CD4-positive, CD25-positive, alpha-beta regulatory T cell (primary cell): ENCODE measurements around the gene DCBLD2. TPM values are rescaled to one million over a fixed set of nuclear protein-coding genes. Genes with fewer than 3 reads are reported as not detected.
"Not testable (repeated sequence)": the region's sequence is repeated elsewhere in the genome, so short reads cannot be mapped to it uniquely, and the experiment has no call there.

Experiments used
- ATAC-seq, 2 donors: fragments of 150-1000 bp; cut with Tn5 transposase; one replicate each; pipeline ENCODE4 v1.10.0; 2021; ENCODE audit warnings: low read depth in 2 of 2, moderate number of reproducible peaks in 2 of 2, moderate library complexity in 1 of 2
- DNase-seq, 3 donors: peaks; one replicate each; pipeline versions ENCODE4 v3.0.0 to v3.0.0-alpha.2; 2012 to 2022; ENCODE audit warnings: mixed read lengths in 1 of 3
- H3K27ac ChIP-seq: one replicate; pipeline ENCODE4 v1.7.0; 2013; ENCODE audit warnings: mild to moderate bottlenecking, low read length; ENCODE audit not compliant: insufficient read depth, poor library complexity, severe bottlenecking
- H3K27me3 ChIP-seq: one replicate; pipeline ENCODE4 v1.7.0; 2013; ENCODE audit warnings: low read length; ENCODE audit not compliant: control insufficient read depth, insufficient read depth
- H3K36me3 ChIP-seq: one replicate; pipeline ENCODE4 v1.7.0; 2013; ENCODE audit warnings: mild to moderate bottlenecking, low read length, moderate library complexity; ENCODE audit not compliant: control insufficient read depth, insufficient read depth
- H3K4me1 ChIP-seq: 2 replicates; pipeline ENCODE4 v1.7.0; 2013; ENCODE audit warnings: mild to moderate bottlenecking, low read length; ENCODE audit not compliant: insufficient read depth, control insufficient read depth, poor library complexity, severe bottlenecking
- H3K4me3 ChIP-seq: one replicate; pipeline ENCODE4 v1.7.0; 2013; ENCODE audit warnings: low read depth, mild to moderate bottlenecking, low read length, moderate library complexity
- H3K9me3 ChIP-seq, 2 experiments: 1 replicate in 1 of 2; 2 replicates in 1 of 2; pipeline ENCODE4 v1.7.0; 2013; ENCODE audit warnings: low read length in 2 of 2, mild to moderate bottlenecking in 1 of 2, moderate library complexity in 1 of 2; ENCODE audit not compliant: control insufficient read depth in 2 of 2
- H3K27ac Mint-ChIP-seq, 3 donors: one replicate each; pipeline ENCODE4 v1.8.0; 2020 to 2022; ENCODE audit warnings: mild to moderate bottlenecking in 3 of 3, mixed read lengths in 3 of 3, moderate library complexity in 2 of 3
- H3K27me3 Mint-ChIP-seq: one replicate; pipeline ENCODE4 v1.8.0; 2022; ENCODE audit warnings: mild to moderate bottlenecking, mixed read lengths
- H3K36me3 Mint-ChIP-seq: one replicate; pipeline ENCODE4 v1.8.0; 2020; ENCODE audit warnings: mixed read lengths
- H3K4me1 Mint-ChIP-seq, 4 donors: one replicate each; pipeline ENCODE4 v1.8.0; 2020 to 2022; ENCODE audit warnings: mixed read lengths in 4 of 4, mild to moderate bottlenecking in 1 of 4
- H3K4me3 Mint-ChIP-seq, 4 donors: one replicate each; pipeline ENCODE4 v1.8.0; 2020 to 2022; ENCODE audit warnings: mild to moderate bottlenecking in 4 of 4, mixed read lengths in 4 of 4, moderate library complexity in 3 of 4
- H3K9me3 Mint-ChIP-seq, 7 donors: one replicate each; pipeline ENCODE4 v1.8.0; 2020 to 2022; ENCODE audit warnings: mixed read lengths in 7 of 7, mild to moderate bottlenecking in 3 of 7, moderate library complexity in 2 of 7
- polyA plus RNA-seq, 4 donors: library from polyadenylated mRNA; unstranded; fragments of 300-500 nt; fragmentation: Illumina TruSeq; gene quantifications; one replicate each; pipeline ENCODE4 v1.2.3, GENCODE V29; 2021
- total RNA-seq: library from RNA; stranded (reverse); gene quantifications from one replicate; pipeline ENCODE4 v1.2.3, GENCODE V29; 2022

The DCBLD2 gene
- total and polyA plus RNA-seq, 5 donors from 2014 or later: 0.18 to 1.5 (median 0.74) TPM

- H3K4me3 ChIP-seq: no peak overlapping the region
- H3K27ac ChIP-seq: no peak overlapping the region
- Mint-ChIP-seq H3K9me3 (no peaks in the 10 kb centered on the region), H3K4me3 (no peak overlapping the region), H3K27ac (no peak overlapping the region), H3K36me3 (no peaks in the 10 kb centered on the region), H3K27me3 (no peaks in the 10 kb centered on the region), H3K4me1 (no peaks in the 10 kb centered on the region)
- no peaks in the 10 kb centered on the region for H3K4me1 ChIP-seq
- DNase-seq: no peak
- no peak for ATAC-seq
- no peaks in the 10 kb centered on the region for H3K9me3 ChIP-seq
- peaks cover 1% of the 10 kb centered on the region for H3K27me3 ChIP-seq
- no peaks in the 10 kb centered on the region for H3K36me3 ChIP-seq
Observed at GRCh38 chr3:98890181-98890835, 11.2 kb downstream of the DCBLD2 start.

- no peak overlapping the region for H3K4me3 ChIP-seq
- peaks cover 1% of the 10 kb centered on the region for H3K27me3 ChIP-seq
- no peak overlapping the region for H3K27ac ChIP-seq
- H3K36me3 Mint-ChIP-seq: no peaks in the 10 kb centered on the region
- no peaks in the 10 kb centered on the region for H3K27me3 Mint-ChIP-seq
- H3K4me1 Mint-ChIP-seq: no peaks in the 10 kb centered on the region
- no peak for DNase-seq
- H3K4me1 ChIP-seq: no peaks in the 10 kb centered on the region
- no peak overlapping the region for H3K27ac Mint-ChIP-seq
- no peak overlapping the region for H3K4me3 Mint-ChIP-seq
- no peaks in the 10 kb centered on the region for H3K9me3 ChIP-seq
- ATAC-seq: no peak
- H3K36me3 ChIP-seq: no peaks in the 10 kb centered on the region
- H3K9me3 Mint-ChIP-seq: no peaks in the 10 kb centered on the region
Observed at GRCh38 chr3:98887684-98888083, 13.8 kb downstream of the DCBLD2 start.

- no peak overlapping the region for H3K27ac ChIP-seq
- no peaks in the 10 kb centered on the region for H3K36me3 ChIP-seq
- Mint-ChIP-seq H3K36me3 (no peaks in the 10 kb centered on the region), H3K4me3 (no peak overlapping the region), H3K4me1 (no peaks in the 10 kb centered on the region), H3K27ac (no peak overlapping the region), H3K9me3 (no peaks in the 10 kb centered on the region), H3K27me3 (no peaks in the 10 kb centered on the region)
- peaks cover 1% of the 10 kb centered on the region for H3K27me3 ChIP-seq
- no peaks in the 10 kb centered on the region for H3K9me3 ChIP-seq
- no peaks in the 10 kb centered on the region for H3K4me1 ChIP-seq
- DNase-seq (no peak), ATAC-seq (no peak)
- H3K4me3 ChIP-seq: no peak overlapping the region
Observed at GRCh38 chr3:98886525-98886924, 15.0 kb downstream of the DCBLD2 start.

- Histone ChIP-seq H3K36me3 (no peaks in the 10 kb centered on the region), H3K27me3 (peaks cover 1% of the 10 kb centered on the region), H3K4me3 (no peak overlapping the region), H3K9me3 (no peaks in the 10 kb centered on the region), H3K27ac (no peak overlapping the region), H3K4me1 (no peaks in the 10 kb centered on the region)
- Mint-ChIP-seq H3K9me3 (no peaks in the 10 kb centered on the region), H3K4me1 (no peaks in the 10 kb centered on the region), H3K4me3 (no peak overlapping the region), H3K27me3 (no peaks in the 10 kb centered on the region), H3K27ac (no peak overlapping the region), H3K36me3 (no peaks in the 10 kb centered on the region)
- ATAC-seq (no peak), DNase-seq (no peak)
Observed at GRCh38 chr3:98885851-98886250, 15.6 kb downstream of the DCBLD2 start.

- Mint-ChIP-seq H3K27me3 (no peaks in the 10 kb centered on the region), H3K9me3 (peaks cover 0 to under 1% (median 0%) of the 10 kb centered on the region in 7 donors), H3K36me3 (no peaks in the 10 kb centered on the region), H3K4me3 (no peak overlapping the region), H3K27ac (no peak overlapping the region), H3K4me1 (no peaks in the 10 kb centered on the region)
- H3K4me3 ChIP-seq: no peak overlapping the region
- H3K4me1 ChIP-seq: no peaks in the 10 kb centered on the region
- ATAC-seq (no peak), DNase-seq (no peak)
- H3K27ac ChIP-seq: no peak overlapping the region
- H3K27me3 ChIP-seq: peaks cover 1% of the 10 kb centered on the region
- H3K9me3 ChIP-seq: no peaks in the 10 kb centered on the region
- no peaks in the 10 kb centered on the region for H3K36me3 ChIP-seq
Observed at GRCh38 chr3:98884675-98885371, 16.7 kb downstream of the DCBLD2 start.

GRCh38 chr3:98882614-98883333 is 18.7 kb downstream of the DCBLD2 start:
- not testable (repeated sequence) for DNase-seq, H3K9me3 ChIP-seq, H3K4me3 ChIP-seq, H3K27me3 Mint-ChIP-seq, H3K4me1 ChIP-seq, H3K36me3 Mint-ChIP-seq, H3K4me1 Mint-ChIP-seq, H3K4me3 Mint-ChIP-seq, H3K9me3 Mint-ChIP-seq, H3K27ac Mint-ChIP-seq, H3K27me3 ChIP-seq, H3K27ac ChIP-seq, ATAC-seq, H3K36me3 ChIP-seq

- no peak for ATAC-seq
- H3K27me3 Mint-ChIP-seq: peaks cover 5% of the 10 kb centered on the region
Observed at GRCh38 chr3:98877132-98877531, 24.4 kb downstream of the DCBLD2 start.

More at GRCh38 chr3:98877132-98877531, 24.4 kb downstream of the DCBLD2 start:
- Histone ChIP-seq H3K27ac (no peak overlapping the region), H3K4me3 (no peak overlapping the region), H3K36me3 (no peaks in the 10 kb centered on the region), H3K4me1 (no peaks in the 10 kb centered on the region), H3K9me3 (no peaks in the 10 kb centered on the region), H3K27me3 (no peaks in the 10 kb centered on the region)
- H3K4me1 Mint-ChIP-seq: peaks cover 0 to 7% (median 0%) of the 10 kb centered on the region in 4 donors
- no peaks in the 10 kb centered on the region for H3K36me3 Mint-ChIP-seq
- H3K4me3 Mint-ChIP-seq: no peak overlapping the region
- H3K9me3 Mint-ChIP-seq: peaks cover 0 to 4% (median 0%) of the 10 kb centered on the region in 7 donors
- no peak for DNase-seq
- no peak overlapping the region for H3K27ac Mint-ChIP-seq
